HEK293 (cell line): ENCODE data around the gene CCDC87.

ENCODE experiments used
- CTCF ChIA-PET: fragments of 350-600 bp; formaldehyde crosslinking; extraction: SDS; loops from one replicate; lab custom pipeline; 2021; ENCODE audit warnings: antibody characterized with exemption; lab: Yijun Ruan, JAX
- POLR2A ChIA-PET: fragments of 300-600 bp; formaldehyde crosslinking; extraction: SDS; loops from one replicate; lab custom pipeline; 2020; ENCODE audit warnings: antibody characterized with exemption, inconsistent platforms; lab: Yijun Ruan, JAX
- H3K27ac ChIP-seq: fragments of 200-500 bp; sonication (Bioruptor generic); 2 replicates; pipeline ENCODE4 v1.5.1; 2014; ENCODE audit warnings: low read depth, low read length, control low read depth, inconsistent platforms; ENCODE audit errors: extremely low read depth
- H3K36me3 ChIP-seq, 2 experiments: fragments of 200-500 bp in 1 of 2; sonication (Bioruptor generic) in 1 of 2; 1 replicate in 1 of 2; 2 replicates in 1 of 2; pipeline ENCODE4 v1.5.1; 2014 to 2017; ENCODE audit warnings: inconsistent platforms in 2 of 2, low read length in 2 of 2; ENCODE audit not compliant: control insufficient read depth in 2 of 2, insufficient read depth in 1 of 2
- H3K4me1 ChIP-seq: fragments of 200-500 bp; sonication (Bioruptor generic); 2 replicates; pipeline ENCODE4 v1.5.1; 2014; ENCODE audit warnings: mild to moderate bottlenecking, low read length, inconsistent platforms; ENCODE audit not compliant: control insufficient read depth, insufficient read depth
- H3K4me3 ChIP-seq: 2 replicates; pipeline ENCODE4 v1.5.1; 2011; ENCODE audit warnings: low read depth, mild to moderate bottlenecking, control low read depth, low read length, moderate library complexity
- H3K9me3 ChIP-seq: fragments of 200-500 bp; sonication (Bioruptor generic); 2 replicates; pipeline ENCODE4 v1.5.1; 2014; ENCODE audit warnings: low read depth, low read length, inconsistent platforms; ENCODE audit not compliant: control insufficient read depth, insufficient read depth
- BCL11A ChIP-seq: fragments of 450-650 bp; formaldehyde crosslinking; IDR thresholded peaks from 2 replicates; pipeline ENCODE4 v1.5.1; 2016; ENCODE audit warnings: low read depth, missing biosample characterization, missing genetic modification characterization
- GLIS1 ChIP-seq: fragments of 450-650 bp; formaldehyde crosslinking; IDR thresholded peaks from 2 replicates; pipeline ENCODE4 v1.5.1; 2016; ENCODE audit warnings: missing biosample characterization, missing genetic modification characterization
- GLIS2 ChIP-seq: fragments of 450-650 bp; formaldehyde crosslinking; IDR thresholded peaks from 2 replicates; pipeline ENCODE4 v1.5.1; 2016; ENCODE audit warnings: missing biosample characterization, missing genetic modification characterization
- KLF16 ChIP-seq: fragments of 450-650 bp; formaldehyde crosslinking; IDR thresholded peaks from 2 replicates; pipeline ENCODE4 v1.5.1; 2017; ENCODE audit warnings: missing biosample characterization, missing genetic modification characterization
- PRDM6 ChIP-seq: fragments of 450-650 bp; formaldehyde crosslinking; IDR thresholded peaks from 2 replicates; pipeline ENCODE4 v1.5.1; 2017; ENCODE audit warnings: missing biosample characterization, missing genetic modification characterization
- REST ChIP-seq: fragments of 450-650 bp; formaldehyde crosslinking; IDR thresholded peaks from 2 replicates; pipeline ENCODE4 v1.5.1; 2016; ENCODE audit warnings: missing biosample characterization, missing genetic modification characterization
- ZBTB17 ChIP-seq: fragments of 450-650 bp; formaldehyde crosslinking; IDR thresholded peaks from 2 replicates; pipeline ENCODE4 v1.5.1; 2016; ENCODE audit warnings: missing biosample characterization, missing genetic modification characterization
- ZIC2 ChIP-seq: fragments of 450-650 bp; formaldehyde crosslinking; IDR thresholded peaks from 2 replicates; pipeline ENCODE4 v1.5.1; 2016; ENCODE audit warnings: missing biosample characterization, missing genetic modification characterization
- ZNF214 ChIP-seq: fragments of 450-650 bp; formaldehyde crosslinking; IDR thresholded peaks from 2 replicates; pipeline ENCODE4 v1.5.1; 2017; ENCODE audit warnings: missing biosample characterization, mild to moderate bottlenecking, missing genetic modification characterization, borderline replicate concordance
- ZNF24 ChIP-seq: fragments of 450-650 bp; formaldehyde crosslinking; IDR thresholded peaks from 2 replicates; pipeline ENCODE4 v1.5.1; 2016; ENCODE audit warnings: missing biosample characterization, missing genetic modification characterization
- ZNF335 ChIP-seq: fragments of 450-650 bp; formaldehyde crosslinking; conservative IDR thresholded peaks from 2 replicates; pipeline ENCODE4 v1.5.1; 2016; ENCODE audit warnings: missing biosample characterization, missing genetic modification characterization
- ZNF529 ChIP-seq: fragments of 450-650 bp; formaldehyde crosslinking; IDR thresholded peaks from 2 replicates; pipeline ENCODE4 v1.5.1; 2017; ENCODE audit warnings: missing genetic modification characterization, missing biosample characterization; ENCODE audit not compliant: insufficient replicate concordance
- ZNF677 ChIP-seq: fragments of 450-650 bp; IDR thresholded peaks from 2 replicates; pipeline ENCODE4 v1.5.0; 2018; ENCODE audit warnings: missing biosample characterization, mild to moderate bottlenecking, missing genetic modification characterization, moderate library complexity
- ZNF791 ChIP-seq: fragments of 450-650 bp; formaldehyde crosslinking; IDR thresholded peaks from 2 replicates; pipeline ENCODE4 v1.5.1; 2016; ENCODE audit warnings: missing biosample characterization, missing genetic modification characterization
- TF ChIP-seq, protein P1 (sequence below): fragments of 450-650 bp; formaldehyde crosslinking; IDR thresholded peaks from 2 replicates; pipeline ENCODE4; 2016; ENCODE audit warnings: missing biosample characterization, missing genetic modification characterization
- TF ChIP-seq, protein P2 (sequence below): fragments of 450-650 bp; formaldehyde crosslinking; IDR thresholded peaks from 2 replicates; pipeline ENCODE4 v1.5.1; 2017; ENCODE audit warnings: missing biosample characterization, missing genetic modification characterization

CCDC87 gene

DNA sequence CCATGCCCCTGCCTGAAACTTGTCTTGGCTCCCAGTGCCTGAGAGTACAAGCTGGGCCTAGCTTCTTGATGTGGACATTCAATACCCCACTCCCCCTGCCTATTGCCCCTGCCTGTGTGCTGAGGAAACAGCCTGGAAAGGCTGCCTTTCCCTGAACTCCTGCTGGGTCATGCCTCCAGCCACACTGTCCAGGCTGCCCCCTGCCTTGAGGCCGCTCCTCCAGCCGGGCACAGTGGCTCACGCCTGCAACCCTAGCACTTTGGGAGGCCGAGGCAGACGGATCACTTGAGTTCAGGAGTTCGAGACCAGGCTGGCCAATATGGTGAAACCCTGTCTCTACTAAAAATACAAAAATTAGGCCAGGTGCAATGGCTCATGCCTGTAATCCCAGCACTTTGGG is 10.2 kb upstream of the CCDC87 start:
- TF ChIP-seq ZNF214 (tag by site-specific recombination) = no peak
- peak; percentile 85 for TF ChIP-seq ZIC2 (tag by site-specific recombination)
- TF ChIP-seq, all 188 proteins: peak for 1
- peaks cover 4 to 77% of the 10 kb centered on the region in 2 experiments for H3K36me3 ChIP-seq
- peaks cover 5% of the 10 kb centered on the region; the same call in 1 of the 2 replicates for H3K4me1 ChIP-seq
- H3K27ac ChIP-seq = peak overlapping the region; percentile 41
- H3K9me3 ChIP-seq = no peaks in the 10 kb centered on the region
- CTCF ChIA-PET = interaction anchor here (1.1 to 1.2 kb wide), 2 partner anchors 10 to 23 kb away, joined by 3 read pairs; partner anchors contain the start of genes CCDC87 and CCS
- H3K4me3 ChIP-seq = no peak overlapping the region
- POLR2A ChIA-PET = interaction anchor here (0.5 to 1.4 kb wide), 3 partner anchors 9 to 126 kb away, joined by 3 to 4 read pairs (median 4); no protein-coding TSS in a partner anchor

GRCh38 chr11:66600631-66601233 is 7.9 kb upstream of the CCDC87 start:
- Histone ChIP-seq H3K36me3 (peaks cover 4 to 68% of the 10 kb centered on the region in 2 experiments), H3K9me3 (no peaks in the 10 kb centered on the region), H3K4me1 (peaks cover 5% of the 10 kb centered on the region; the same call in 1 of the 2 replicates), H3K4me3 (no peak overlapping the region), H3K27ac (no peak overlapping the region)
- ChIA-PET CTCF (interaction anchor here (0.6 to 0.9 kb wide), 2 partner anchors 8 to 21 kb away, joined by 4 read pairs; partner anchors contain the start of gene CCDC87), POLR2A (interaction anchor here (0.5 kb wide), 1 partner anchor 186 kb away, joined by 3 read pairs; no protein-coding TSS in a partner anchor)
- no peak for TF ChIP-seq BCL11A (tag by site-specific recombination)
- 0 out of 2 replicates have a peak, but pooled peaks have one; percentile 33 for TF ChIP-seq ZNF335 (tag by site-specific recombination)
- TF ChIP-seq, protein P1, sequence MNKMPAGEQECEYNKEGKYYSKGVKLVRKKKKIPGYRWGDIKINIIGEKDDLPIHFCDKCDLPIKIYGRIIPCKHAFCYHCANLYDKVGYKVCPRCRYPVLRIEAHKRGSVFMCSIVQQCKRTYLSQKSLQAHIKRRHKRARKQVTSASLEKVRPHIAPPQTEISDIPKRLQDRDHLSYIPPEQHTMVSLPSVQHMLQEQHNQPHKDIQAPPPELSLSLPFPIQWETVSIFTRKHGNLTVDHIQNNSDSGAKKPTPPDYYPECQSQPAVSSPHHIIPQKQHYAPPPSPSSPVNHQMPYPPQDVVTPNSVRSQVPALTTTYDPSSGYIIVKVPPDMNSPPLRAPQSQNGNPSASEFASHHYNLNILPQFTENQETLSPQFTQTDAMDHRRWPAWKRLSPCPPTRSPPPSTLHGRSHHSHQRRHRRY (tag by site-specific recombination) = no peak
- no peak for TF ChIP-seq ZNF677 (tag by site-specific recombination)
- 0 out of 2 replicates have a peak, but pooled peaks have one; percentile 27 for TF ChIP-seq GLIS2
- peak; percentile 36; the same call in 1 of the 2 replicates for TF ChIP-seq ZBTB17 (tag by site-specific recombination)
- peak; percentile 89 for TF ChIP-seq GLIS1 (tag by site-specific recombination)
- no peak for TF ChIP-seq PRDM6 (tag by site-specific recombination)
- TF ChIP-seq, protein P2, sequence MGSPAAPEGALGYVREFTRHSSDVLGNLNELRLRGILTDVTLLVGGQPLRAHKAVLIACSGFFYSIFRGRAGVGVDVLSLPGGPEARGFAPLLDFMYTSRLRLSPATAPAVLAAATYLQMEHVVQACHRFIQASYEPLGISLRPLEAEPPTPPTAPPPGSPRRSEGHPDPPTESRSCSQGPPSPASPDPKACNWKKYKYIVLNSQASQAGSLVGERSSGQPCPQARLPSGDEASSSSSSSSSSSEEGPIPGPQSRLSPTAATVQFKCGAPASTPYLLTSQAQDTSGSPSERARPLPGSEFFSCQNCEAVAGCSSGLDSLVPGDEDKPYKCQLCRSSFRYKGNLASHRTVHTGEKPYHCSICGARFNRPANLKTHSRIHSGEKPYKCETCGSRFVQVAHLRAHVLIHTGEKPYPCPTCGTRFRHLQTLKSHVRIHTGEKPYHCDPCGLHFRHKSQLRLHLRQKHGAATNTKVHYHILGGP (tag by site-specific recombination) = no peak
- no peak for TF ChIP-seq ZNF24 (tag by site-specific recombination)
- no peak for TF ChIP-seq KLF16 (tag by site-specific recombination)
- no peak for TF ChIP-seq ZNF791 (tag by site-specific recombination)

GRCh38 chr11:66600219-66600618 is 7.4 kb upstream of the CCDC87 start:
- Histone ChIP-seq H3K9me3 (no peaks in the 10 kb centered on the region), H3K4me3 (no peak overlapping the region), H3K4me1 (peaks cover 5% of the 10 kb centered on the region; the same call in 1 of the 2 replicates), H3K27ac (no peak overlapping the region), H3K36me3 (peaks cover 4 to 66% of the 10 kb centered on the region in 2 experiments)
- TF ChIP-seq ZNF24 (tag by site-specific recombination) (0 out of 2 replicates have a peak, but pooled peaks have one; percentile 24), REST (tag by site-specific recombination) (no peak), ZNF529 (no peak)
- CTCF ChIA-PET = interaction anchor here (0.6 kb wide), 1 partner anchor 21 kb away, joined by 4 read pairs; no protein-coding TSS in a partner anchor
- POLR2A ChIA-PET = interaction anchor here (0.5 to 1.3 kb wide), 2 partner anchors 16 to 187 kb away, joined by 3 to 6 read pairs; partner anchors contain the start of gene RBM14
